Activated naive CD4-positive, alpha-beta T cell treated with anti-CD3 and anti-CD28 coated beads for 36 hours (primary cell): Measurements from ENCODE around the gene TRIM25. TPM values are rescaled to one million over a fixed set of nuclear protein-coding genes. Genes with fewer than 3 reads are reported as not detected.

ENCODE experiments used
- CTCF ChIA-PET: fragments of 350-600 bp; sonication (Branson Sonifier 250); formaldehyde crosslinking; loops from one replicate; lab custom pipeline; 2021; ENCODE audit warnings: antibody characterized with exemption; lab: Charles Lee
- DNase-seq: peaks from one replicate; pipeline ENCODE4 v3.0.0-alpha.2; 2020
- H3K27ac Mint-ChIP-seq: one replicate; pipeline ENCODE4 v1.8.0; 2021; ENCODE audit warnings: mild to moderate bottlenecking, mixed read lengths
- H3K27me3 Mint-ChIP-seq: one replicate; pipeline ENCODE4 v1.8.0; 2021; ENCODE audit warnings: low read depth, mixed read lengths
- H3K36me3 Mint-ChIP-seq: one replicate; pipeline ENCODE4 v1.8.0; 2021; ENCODE audit warnings: low read depth, mixed read lengths
- H3K4me1 Mint-ChIP-seq: one replicate; pipeline ENCODE4 v1.8.0; 2021; ENCODE audit warnings: low read depth, mixed read lengths
- H3K4me3 Mint-ChIP-seq: one replicate; pipeline ENCODE4 v1.8.0; 2021; ENCODE audit warnings: mild to moderate bottlenecking, moderate library complexity, mixed read lengths
- H3K9me3 Mint-ChIP-seq: one replicate; pipeline ENCODE4 v1.8.0; 2021; ENCODE audit warnings: mixed read lengths
- intact Hi-C: fragments of 100-400 bp; cut with micrococcal nuclease; formaldehyde crosslinking; loops from one replicate; pipeline ENCODE4 v1.15.1; 2023
- total RNA-seq, 2 experiments: library from RNA; stranded (reverse); gene quantifications; one replicate each; pipeline ENCODE4 v1.2.3, GENCODE V29; 2021

TRIM25 gene
- total RNA-seq, 2 experiments from 2014 or later: 157 to 161 TPM

DNA sequence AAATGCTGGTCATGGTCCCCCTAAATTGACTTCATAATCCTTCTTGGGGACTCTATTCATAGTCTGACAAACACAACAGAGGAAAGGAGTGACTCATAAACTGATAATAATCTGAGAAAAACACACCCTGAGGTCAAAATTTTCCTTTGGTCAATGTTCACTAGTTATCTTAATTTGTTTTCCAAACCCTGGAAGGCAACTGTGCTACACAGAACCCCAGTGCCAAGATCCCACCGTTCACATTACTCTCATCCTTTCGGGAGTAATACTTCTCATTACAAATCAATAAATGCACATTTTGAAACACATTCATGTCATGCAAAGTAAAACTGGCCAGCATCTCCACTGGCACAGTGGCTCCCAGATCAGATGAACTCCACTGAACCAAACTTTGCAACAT lies 23.8 kb upstream of the TRIM25 start:
- no peaks in the 10 kb centered on the region for H3K27me3 Mint-ChIP-seq
- DNase-seq: no peak
- no peak overlapping the region for H3K27ac Mint-ChIP-seq
- H3K9me3 Mint-ChIP-seq: no peaks in the 10 kb centered on the region
- H3K36me3 Mint-ChIP-seq: peaks cover 43% of the 10 kb centered on the region
- intact Hi-C loops: no loop called here
- H3K4me3 Mint-ChIP-seq: no peak overlapping the region
- CTCF ChIA-PET: interaction anchor here (1.0 to 2.1 kb wide), 2 partner anchors 118 kb away, joined by 5 to 7 read pairs; no protein-coding TSS in a partner anchor
- H3K4me1 Mint-ChIP-seq: peaks cover 10% of the 10 kb centered on the region

DNA sequence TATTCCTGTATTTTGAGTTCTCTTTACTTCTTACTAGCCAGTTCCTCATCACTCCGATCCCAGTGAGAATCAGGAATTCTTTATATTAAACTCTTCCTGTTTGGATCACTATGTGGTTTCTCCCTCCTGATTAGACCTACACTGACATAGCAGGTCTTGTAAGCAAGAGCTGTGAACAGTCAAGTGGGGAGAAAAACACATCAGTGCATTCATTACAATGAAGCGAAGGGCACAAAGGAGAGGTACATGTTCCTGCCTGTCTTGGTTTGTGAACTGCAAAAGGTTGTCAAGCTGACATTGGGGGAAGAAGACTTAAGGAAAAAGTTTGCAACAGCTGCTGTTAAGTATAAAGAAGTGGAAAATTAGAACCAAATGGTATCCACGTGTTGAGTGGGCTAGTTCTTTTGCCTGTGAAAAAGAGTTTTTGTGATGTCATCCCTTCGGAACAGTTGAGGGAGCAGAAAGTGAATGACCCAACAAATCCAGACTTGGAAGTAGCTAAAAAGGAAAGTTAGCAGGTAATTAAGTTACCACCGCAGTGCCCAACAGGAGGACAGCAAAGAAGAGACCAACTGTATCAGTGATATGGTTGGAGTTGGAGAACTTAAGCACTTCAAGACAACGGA lies 23.0 kb upstream of the TRIM25 start:
- peaks cover 10% of the 10 kb centered on the region for H3K4me1 Mint-ChIP-seq
- no peaks in the 10 kb centered on the region for H3K27me3 Mint-ChIP-seq
- CTCF ChIA-PET: interaction anchor here (0.7 to 2.1 kb wide), 3 partner anchors 55 to 117 kb away, joined by 3 to 7 read pairs (median 3); no protein-coding TSS in a partner anchor
- no peak overlapping the region for H3K4me3 Mint-ChIP-seq
- no peak for DNase-seq
- intact Hi-C loops: no loop called here
- H3K36me3 Mint-ChIP-seq: peaks cover 45% of the 10 kb centered on the region
- H3K27ac Mint-ChIP-seq: no peak overlapping the region
- no peaks in the 10 kb centered on the region for H3K9me3 Mint-ChIP-seq

DNA sequence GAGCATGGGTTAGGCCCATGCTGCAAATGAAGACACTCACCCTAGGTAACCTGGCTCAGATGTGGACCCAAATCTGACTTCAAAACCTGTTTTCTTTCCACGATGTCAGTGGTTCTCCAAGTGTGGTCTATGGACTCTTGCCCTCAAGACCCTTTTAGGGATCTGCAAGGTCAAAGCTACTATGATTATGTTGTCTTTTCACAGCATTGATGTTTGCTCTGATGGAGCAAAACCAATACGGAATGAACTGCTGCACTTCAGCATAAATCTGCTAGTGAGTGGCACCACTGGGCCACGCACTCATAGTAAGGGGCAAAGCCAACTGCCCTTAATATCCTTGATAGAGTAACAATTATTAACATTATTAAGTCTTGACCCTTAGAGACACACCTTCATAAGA lies 21.6 kb upstream of the TRIM25 start:
- Mint-ChIP-seq H3K9me3 (peaks cover 1% of the 10 kb centered on the region), H3K36me3 (peaks cover 38% of the 10 kb centered on the region), H3K4me1 (peaks cover 10% of the 10 kb centered on the region), H3K27me3 (no peaks in the 10 kb centered on the region), H3K27ac (no peak overlapping the region), H3K4me3 (no peak overlapping the region)
- DNase-seq: no peak
- CTCF ChIA-PET: interaction anchor here (2.1 kb wide), 1 partner anchor 116 kb away, joined by 7 read pairs; no protein-coding TSS in a partner anchor
- intact Hi-C loops: no loop called here

DNA sequence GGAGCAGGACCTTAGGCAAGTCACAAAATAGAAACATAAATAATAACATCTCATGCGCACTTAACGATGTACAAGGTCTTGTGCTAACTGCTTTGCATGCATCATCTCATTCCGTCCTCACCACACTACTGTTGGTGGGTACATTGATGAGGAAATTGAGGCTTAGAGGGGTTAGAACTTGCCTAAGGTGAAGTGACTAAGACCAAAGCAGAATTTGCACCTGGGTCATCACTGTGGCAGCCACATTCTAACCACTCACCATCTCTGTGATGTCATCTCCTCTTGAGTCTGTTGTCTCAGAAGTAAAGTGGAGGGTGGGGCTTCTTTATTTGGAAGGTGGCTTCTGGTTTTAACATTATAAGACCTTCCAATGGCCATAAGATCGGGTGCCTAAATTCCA lies 20.4 kb upstream of the TRIM25 start:
- intact Hi-C loops: no loop called here
- Mint-ChIP-seq H3K27ac (no peak overlapping the region), H3K27me3 (no peaks in the 10 kb centered on the region), H3K4me1 (peaks cover 10% of the 10 kb centered on the region), H3K9me3 (peaks cover 7% of the 10 kb centered on the region), H3K36me3 (peaks cover 35% of the 10 kb centered on the region), H3K4me3 (no peak overlapping the region)
- DNase-seq: no peak
- CTCF ChIA-PET: no interaction called here

DNA sequence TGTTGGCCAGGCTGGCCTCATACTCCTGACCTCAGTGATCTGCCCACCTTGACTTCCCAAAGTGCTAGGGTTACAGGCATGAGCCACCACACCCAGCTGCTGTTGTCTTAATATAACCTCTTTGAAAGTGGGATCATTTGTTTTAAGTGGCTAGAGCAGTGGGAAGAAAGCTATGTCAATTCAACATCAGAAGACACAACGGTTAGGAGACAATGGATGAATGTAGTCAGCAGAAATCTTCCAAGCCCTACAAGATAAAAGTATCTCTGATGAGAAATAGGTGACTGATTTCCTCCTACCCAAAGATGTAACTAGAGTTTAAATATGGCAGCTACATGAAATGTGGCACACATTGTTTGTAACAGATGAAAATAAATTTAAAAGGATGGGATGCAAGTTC lies 20.0 kb upstream of the TRIM25 start:
- peaks cover 9% of the 10 kb centered on the region for H3K9me3 Mint-ChIP-seq
- no peak for DNase-seq
- H3K36me3 Mint-ChIP-seq: peaks cover 33% of the 10 kb centered on the region
- CTCF ChIA-PET: interaction anchor here (1.3 kb wide), 1 partner anchor 101 kb away, joined by 5 read pairs; no protein-coding TSS in a partner anchor
- no peak overlapping the region for H3K4me3 Mint-ChIP-seq
- H3K4me1 Mint-ChIP-seq: peaks cover 10% of the 10 kb centered on the region
- intact Hi-C loops: no loop called here
- no peaks in the 10 kb centered on the region for H3K27me3 Mint-ChIP-seq
- no peak overlapping the region for H3K27ac Mint-ChIP-seq

DNA sequence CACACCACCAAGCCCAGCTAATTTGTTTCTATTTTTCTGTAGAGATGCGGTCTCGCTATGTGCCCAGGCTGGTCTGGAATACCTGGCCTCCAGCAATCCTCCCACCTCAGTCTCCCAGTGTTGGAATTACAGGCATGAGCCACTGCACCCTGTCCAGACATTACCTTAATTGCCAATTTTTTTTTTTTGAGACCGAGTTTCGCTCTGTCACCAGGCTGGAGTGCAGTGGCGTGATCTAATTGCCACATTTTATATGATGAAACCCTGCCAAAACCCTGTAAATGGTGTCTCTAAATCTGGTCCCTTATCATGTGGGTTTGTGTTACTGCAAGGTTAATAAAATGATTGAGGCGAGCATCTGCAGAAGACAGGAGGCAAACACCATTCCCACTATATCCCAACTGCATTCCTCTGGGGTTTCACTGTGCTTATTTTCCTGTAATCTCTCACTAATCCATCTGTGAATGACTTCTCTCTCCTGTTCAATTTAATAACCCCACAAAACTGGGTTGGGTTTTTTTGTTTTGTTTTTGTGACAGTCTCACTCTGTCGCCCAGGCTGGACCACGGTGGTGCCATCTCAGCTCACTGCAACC lies 19.4 kb upstream of the TRIM25 start:
- Mint-ChIP-seq H3K27me3 (no peaks in the 10 kb centered on the region), H3K4me3 (no peak overlapping the region), H3K27ac (no peak overlapping the region), H3K36me3 (peaks cover 28% of the 10 kb centered on the region), H3K9me3 (peaks cover 9% of the 10 kb centered on the region), H3K4me1 (peaks cover 5% of the 10 kb centered on the region)
- intact Hi-C loops: no loop called here
- DNase-seq: no peak
- CTCF ChIA-PET: interaction anchor here (0.6 to 1.5 kb wide), 3 partner anchors 9 to 111 kb away, joined by 4 to 5 read pairs (median 5); no protein-coding TSS in a partner anchor

DNA sequence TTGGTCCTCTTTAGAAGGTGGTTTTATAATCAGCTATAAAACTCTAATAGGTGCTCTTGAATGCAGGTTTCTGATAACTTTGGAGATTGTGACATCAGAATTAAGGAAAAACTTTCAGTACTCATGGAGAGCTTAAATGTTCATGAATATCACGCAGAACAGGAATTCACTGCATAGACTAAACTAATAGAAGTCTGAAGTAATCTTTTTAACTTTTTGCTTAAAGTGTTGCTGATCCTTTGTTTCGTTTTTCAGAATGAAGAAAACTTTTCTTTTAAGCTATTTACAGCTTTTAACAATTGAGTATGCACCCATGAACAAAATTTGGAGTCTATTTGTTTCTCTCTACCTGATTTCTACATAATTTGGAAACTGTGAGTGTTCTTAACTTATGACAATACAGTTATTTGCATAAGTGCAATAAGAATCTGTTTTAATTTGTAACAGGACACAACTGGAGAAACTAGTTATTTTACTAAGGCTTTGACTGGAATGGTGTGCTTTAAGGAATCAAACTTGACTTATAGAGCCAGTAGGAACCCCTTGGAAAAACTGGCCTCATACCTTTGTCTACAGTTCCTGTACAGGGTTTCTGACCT lies 17.0 kb upstream of the TRIM25 start:
- Mint-ChIP-seq H3K36me3 (peaks cover 14% of the 10 kb centered on the region), H3K4me1 (no peaks in the 10 kb centered on the region), H3K9me3 (peaks cover 9% of the 10 kb centered on the region), H3K27ac (no peak overlapping the region), H3K27me3 (no peaks in the 10 kb centered on the region), H3K4me3 (no peak overlapping the region)
- CTCF ChIA-PET: interaction anchor here (1.4 kb wide), 1 partner anchor 9 kb away, joined by 3 read pairs; no protein-coding TSS in a partner anchor
- intact Hi-C loops: no loop called here
- DNase-seq: no peak

DNA sequence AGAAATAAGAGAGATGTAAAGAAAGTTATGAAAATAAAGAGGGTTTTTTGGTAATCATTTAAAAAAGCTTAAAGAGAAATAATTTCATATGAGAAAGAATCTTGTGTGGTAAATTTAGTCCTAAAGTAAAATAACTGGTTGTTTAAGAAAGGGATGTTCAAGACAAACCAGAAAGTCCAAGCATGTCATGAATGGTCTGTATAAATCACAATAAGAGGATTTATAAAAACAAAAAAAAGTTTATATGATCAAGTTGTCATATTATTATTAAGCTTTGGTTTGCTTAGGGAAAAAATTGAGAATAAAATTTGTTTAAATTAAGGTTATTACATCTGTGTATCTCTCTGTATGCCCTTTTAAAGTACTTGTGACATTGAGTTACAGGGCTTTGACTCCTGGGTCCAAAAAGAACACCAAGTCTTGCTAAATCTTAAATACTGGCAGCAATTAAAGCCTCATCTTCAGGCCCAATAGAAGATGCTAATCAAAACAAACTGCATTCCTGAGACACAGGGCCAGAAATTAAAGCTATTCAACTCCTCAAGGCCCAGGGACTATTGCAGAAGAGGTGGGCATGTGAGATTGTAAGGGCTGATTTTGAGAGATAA lies 15.6 kb upstream of the TRIM25 start:
- H3K27ac Mint-ChIP-seq: no peak overlapping the region
- no peaks in the 10 kb centered on the region for H3K4me1 Mint-ChIP-seq
- H3K4me3 Mint-ChIP-seq: no peak overlapping the region
- H3K36me3 Mint-ChIP-seq: peaks cover 13% of the 10 kb centered on the region
- CTCF ChIA-PET: interaction anchor here (0.6 to 1.1 kb wide), 3 partner anchors 10 to 271 kb away, joined by 3 to 5 read pairs (median 4); no protein-coding TSS in a partner anchor
- intact Hi-C loops: no loop called here
- H3K9me3 Mint-ChIP-seq: peaks cover 9% of the 10 kb centered on the region
- H3K27me3 Mint-ChIP-seq: no peaks in the 10 kb centered on the region
- no peak for DNase-seq

DNA sequence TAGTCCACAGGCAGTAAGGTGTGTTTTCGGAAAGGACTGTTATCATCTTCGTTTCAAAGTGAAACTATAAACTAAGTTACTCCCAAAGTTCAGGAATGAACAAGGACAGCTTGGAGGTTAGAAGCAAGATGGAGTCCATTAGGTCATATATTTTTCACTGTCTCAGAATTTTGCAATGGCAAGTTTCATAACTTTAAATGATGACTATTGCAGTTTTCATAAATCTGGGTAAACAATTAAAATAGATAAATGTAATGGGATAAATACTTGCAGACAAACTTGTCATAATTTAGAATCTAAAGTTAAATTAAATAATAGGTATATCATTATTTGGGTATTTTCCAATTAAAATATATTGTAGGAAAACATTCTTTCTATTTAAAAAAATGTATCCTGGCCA lies 14.7 kb upstream of the TRIM25 start:
- Mint-ChIP-seq H3K36me3 (peaks cover 8% of the 10 kb centered on the region), H3K27me3 (no peaks in the 10 kb centered on the region), H3K4me1 (no peaks in the 10 kb centered on the region), H3K27ac (no peak overlapping the region), H3K9me3 (peaks cover 9% of the 10 kb centered on the region), H3K4me3 (no peak overlapping the region)
- CTCF ChIA-PET: interaction anchor here (1.1 kb wide), 1 partner anchor 109 kb away, joined by 3 read pairs; no protein-coding TSS in a partner anchor
- intact Hi-C loops: no loop called here
- no peak for DNase-seq

DNA sequence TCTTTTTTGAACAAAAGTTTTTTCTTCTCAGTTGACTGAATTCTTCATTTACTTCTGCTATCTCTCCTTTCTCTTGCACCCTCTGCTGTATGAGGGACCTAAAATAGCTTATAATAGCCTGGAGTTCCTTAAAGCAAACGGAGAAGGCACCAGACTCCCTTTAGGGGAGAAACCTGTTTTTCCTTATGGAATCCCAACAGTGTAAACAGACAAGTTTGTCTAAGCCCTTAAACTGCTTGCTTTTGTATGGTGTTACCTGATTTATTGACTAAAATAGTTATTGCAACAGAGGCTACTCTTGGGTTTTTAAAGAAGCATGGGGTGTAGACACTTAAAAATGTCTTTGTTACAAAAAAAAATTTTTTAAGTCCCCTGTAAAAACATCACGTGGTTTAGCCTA lies 12.9 kb upstream of the TRIM25 start:
- CTCF ChIA-PET: interaction anchor here (0.6 to 1.1 kb wide), 3 partner anchors 13 to 219 kb away, joined by 3 read pairs; partner anchors contain the start of gene TRIM25
- H3K36me3 Mint-ChIP-seq: peaks cover 3% of the 10 kb centered on the region
- intact Hi-C loops: no loop called here
- no peak for DNase-seq
- no peak overlapping the region for H3K4me3 Mint-ChIP-seq
- H3K9me3 Mint-ChIP-seq: peaks cover 9% of the 10 kb centered on the region
- H3K27me3 Mint-ChIP-seq: no peaks in the 10 kb centered on the region
- H3K27ac Mint-ChIP-seq: no peak overlapping the region
- H3K4me1 Mint-ChIP-seq: no peaks in the 10 kb centered on the region

DNA sequence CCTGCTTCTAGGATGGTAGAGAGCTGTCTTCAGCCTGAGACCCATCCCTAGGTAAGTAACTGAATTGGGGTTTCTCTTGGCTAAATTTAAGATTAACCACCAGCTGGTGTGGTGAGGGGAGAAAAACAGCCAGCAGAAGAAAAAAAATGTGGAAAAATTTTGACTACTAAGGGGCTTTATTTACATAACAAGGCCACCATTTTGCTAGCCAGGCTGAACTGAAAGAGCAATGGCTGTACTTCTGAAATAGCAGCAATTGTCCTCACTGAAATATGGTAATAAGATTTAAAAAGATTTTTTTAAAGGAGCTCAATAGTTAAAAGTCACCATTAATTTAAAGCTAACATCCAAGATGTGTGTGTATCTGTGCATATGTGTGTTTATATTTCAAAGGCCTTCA lies 12.4 kb upstream of the TRIM25 start:
- H3K27me3 Mint-ChIP-seq: no peaks in the 10 kb centered on the region
- H3K27ac Mint-ChIP-seq: no peak overlapping the region
- H3K4me1 Mint-ChIP-seq: no peaks in the 10 kb centered on the region
- H3K9me3 Mint-ChIP-seq: peaks cover 8% of the 10 kb centered on the region
- no peak for DNase-seq
- intact Hi-C loops: no loop called here
- CTCF ChIA-PET: interaction anchor here (0.6 to 1.1 kb wide), 3 partner anchors 12 to 219 kb away, joined by 3 read pairs; partner anchors contain the start of gene TRIM25
- peaks cover 2% of the 10 kb centered on the region for H3K36me3 Mint-ChIP-seq
- no peak overlapping the region for H3K4me3 Mint-ChIP-seq

DNA sequence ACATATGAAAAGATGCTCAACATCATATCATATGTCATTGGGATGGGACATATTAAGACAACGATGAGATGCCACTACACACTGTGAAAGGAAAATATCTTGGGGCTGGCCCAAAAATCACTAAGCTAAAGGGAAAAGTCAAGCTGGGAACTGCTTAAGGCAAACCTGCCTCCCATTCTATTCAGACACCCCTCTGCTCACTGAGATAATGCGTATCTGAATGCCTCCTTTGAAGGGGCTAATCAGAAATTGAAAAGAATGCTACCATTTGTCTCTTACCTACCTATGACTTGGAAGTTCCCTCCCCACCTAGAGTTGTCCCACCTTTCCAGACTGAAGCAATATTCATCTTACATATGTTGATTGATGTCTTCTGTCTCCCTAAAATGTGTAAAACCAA lies 11.2 kb upstream of the TRIM25 start:
- CTCF ChIA-PET: no interaction called here
- Mint-ChIP-seq H3K4me1 (no peaks in the 10 kb centered on the region), H3K4me3 (no peak overlapping the region), H3K27me3 (no peaks in the 10 kb centered on the region), H3K36me3 (peaks cover 1% of the 10 kb centered on the region), H3K9me3 (peaks cover 6% of the 10 kb centered on the region), H3K27ac (no peak overlapping the region)
- DNase-seq: no peak
- intact Hi-C loops: no loop called here
